ENCODE data around the gene SPAG17. TPM values are rescaled to one million over a fixed set of nuclear protein-coding genes. Genes with fewer than 3 reads are reported as not detected.

Gene SPAG17
- total RNA-seq, 2 experiments from 2014 or later = not detected

- no peak overlapping the region for H3K4me3 ChIP-seq (ENCODE audit: low read length)
- TF ChIP-seq CTCF (IDR thresholded peaks at IDR 0.05) = no peak
- H3K27ac Mint-ChIP-seq = no peak overlapping the region
- H3K36me3 Mint-ChIP-seq (ENCODE audit: low read depth) = no peaks in the 10 kb centered on the region
- no peaks in the 10 kb centered on the region for H3K9me3 Mint-ChIP-seq
- no peaks in the 10 kb centered on the region for H3K4me1 Mint-ChIP-seq (ENCODE audit: low read depth)
- ATAC-seq (ENCODE audit: poor library complexity) (no peak), DNase-seq (no peak)
- ChIA-PET POLR2A (no interaction called here), CTCF (no interaction called here)
- H3K9me3 ChIP-seq (ENCODE audit: control insufficient read depth in 1 of 2, insufficient read depth in 1 of 2, low read length in 2 of 2) = no peaks in the 10 kb centered on the region
- no peak overlapping the region for H3K27ac ChIP-seq (ENCODE audit: low read depth in 1 of 2, low read length in 2 of 2)
- H3K4me1 ChIP-seq (ENCODE audit: insufficient read depth, low read length) = no peaks in the 10 kb centered on the region
- H3K27me3 ChIP-seq (ENCODE audit: control insufficient read depth in 1 of 2, insufficient read depth in 2 of 2, low read length in 2 of 2) = no peaks in the 10 kb centered on the region
- intact Hi-C loops (cut with DNase I, micrococcal nuclease) = no loop called here
- H3K27me3 Mint-ChIP-seq = no peaks in the 10 kb centered on the region
- no peak overlapping the region for H3K4me3 Mint-ChIP-seq
- H3K36me3 ChIP-seq (ENCODE audit: insufficient read depth, low read length) = no peaks in the 10 kb centered on the region
Measured at GRCh38 chr1:118149799-118150198, 35.2 kb downstream of the SPAG17 start.

GRCh38 chr1:118148034-118148433 is 37.0 kb downstream of the SPAG17 start:
- no peaks in the 10 kb centered on the region for H3K4me1 Mint-ChIP-seq (ENCODE audit: low read depth)
- H3K9me3 Mint-ChIP-seq = no peaks in the 10 kb centered on the region
- peaks cover 0 to 4% of the 10 kb centered on the region in 2 experiments for H3K9me3 ChIP-seq (ENCODE audit: control insufficient read depth in 1 of 2, insufficient read depth in 1 of 2, low read length in 2 of 2)
- ChIA-PET CTCF (no interaction called here), POLR2A (no interaction called here)
- no peak for ATAC-seq (ENCODE audit: poor library complexity)
- H3K27ac Mint-ChIP-seq = no peak overlapping the region
- DNase-seq = no peak
- H3K27ac ChIP-seq (ENCODE audit: low read depth in 1 of 2, low read length in 2 of 2) = no peak overlapping the region
- TF ChIP-seq CTCF (IDR thresholded peaks at IDR 0.05) = no peak
- H3K27me3 Mint-ChIP-seq = no peaks in the 10 kb centered on the region
- H3K36me3 Mint-ChIP-seq (ENCODE audit: low read depth) = no peaks in the 10 kb centered on the region
- intact Hi-C loops (cut with DNase I, micrococcal nuclease) = no loop called here
- no peaks in the 10 kb centered on the region for H3K4me1 ChIP-seq (ENCODE audit: insufficient read depth, low read length)
- H3K36me3 ChIP-seq (ENCODE audit: insufficient read depth, low read length) = no peaks in the 10 kb centered on the region
- no peak overlapping the region for H3K4me3 Mint-ChIP-seq
- no peak overlapping the region for H3K4me3 ChIP-seq (ENCODE audit: low read length)
- H3K27me3 ChIP-seq (ENCODE audit: control insufficient read depth in 1 of 2, insufficient read depth in 2 of 2, low read length in 2 of 2) = no peaks in the 10 kb centered on the region

- no peak for ATAC-seq (ENCODE audit: poor library complexity)
- Histone ChIP-seq H3K9me3 (ENCODE audit: control insufficient read depth in 1 of 2, insufficient read depth in 1 of 2, low read length in 2 of 2) (peaks cover 0 to 4% of the 10 kb centered on the region in 2 experiments), H3K27ac (ENCODE audit: low read depth in 1 of 2, low read length in 2 of 2) (no peak overlapping the region), H3K4me1 (ENCODE audit: insufficient read depth, low read length) (no peaks in the 10 kb centered on the region), H3K36me3 (ENCODE audit: insufficient read depth, low read length) (no peaks in the 10 kb centered on the region), H3K27me3 (ENCODE audit: control insufficient read depth in 1 of 2, insufficient read depth in 2 of 2, low read length in 2 of 2) (no peaks in the 10 kb centered on the region), H3K4me3 (ENCODE audit: low read length) (no peak overlapping the region)
- intact Hi-C loops (cut with DNase I, micrococcal nuclease) = no loop called here
- no peak for TF ChIP-seq CTCF (IDR thresholded peaks at IDR 0.05)
- no peaks in the 10 kb centered on the region for H3K27me3 Mint-ChIP-seq
- no peaks in the 10 kb centered on the region for H3K4me1 Mint-ChIP-seq (ENCODE audit: low read depth)
- CTCF ChIA-PET = no interaction called here
- POLR2A ChIA-PET = no interaction called here
- no peak overlapping the region for H3K27ac Mint-ChIP-seq
- H3K9me3 Mint-ChIP-seq = no peaks in the 10 kb centered on the region
- H3K36me3 Mint-ChIP-seq (ENCODE audit: low read depth) = no peaks in the 10 kb centered on the region
- DNase-seq = no peak
- no peak overlapping the region for H3K4me3 Mint-ChIP-seq
Measured at GRCh38 chr1:118147522-118147921, 37.5 kb downstream of the SPAG17 start.

Data from CD4-positive, alpha-beta T cell (primary cell).